HG03139 (cell line): ENCODE data around the gene GJD4.
A peak's percentile ranks its signal among the peaks of the same experiment; 100 is the strongest.

Experiments
- ATAC-seq: cut with Tn5 transposase; IDR thresholded peaks from one replicate; pipeline ENCODE4 v1.9.1; 2021; ENCODE audit not compliant: unreplicated experiment

GJD4 gene

GRCh38 chr10:35605191-35605590 lies at the start of gene GJD4:
Gene GJD4 (plus strand): TSS chr10:35605341. CDS start chr10:35605568, 227 bp downstream.
- ATAC-seq = no peak

- ATAC-seq = no peak
Measured at GRCh38 chr10:35555962-35556930, 48.9 kb upstream of the GJD4 start.

DNA sequence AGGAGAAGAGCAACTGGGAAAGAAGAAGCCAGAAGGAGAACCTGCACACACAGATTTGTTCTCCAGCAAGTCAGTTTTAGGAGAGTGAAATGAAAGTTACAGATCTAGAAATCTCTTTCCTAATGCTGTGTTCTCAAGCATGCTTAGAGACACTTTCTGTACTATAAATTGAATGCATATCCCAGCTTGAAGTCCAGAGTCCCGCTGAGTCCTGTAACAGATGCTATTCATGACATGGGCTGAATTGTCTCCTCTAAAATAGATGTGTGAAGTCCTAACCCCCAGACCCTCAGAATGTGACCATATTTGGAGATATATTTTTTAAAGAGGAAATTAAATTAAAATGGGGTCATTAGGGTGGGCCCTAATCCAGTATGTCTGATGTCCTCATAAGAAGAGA lies 46.9 kb upstream of the GJD4 start:
- no peak for ATAC-seq

DNA sequence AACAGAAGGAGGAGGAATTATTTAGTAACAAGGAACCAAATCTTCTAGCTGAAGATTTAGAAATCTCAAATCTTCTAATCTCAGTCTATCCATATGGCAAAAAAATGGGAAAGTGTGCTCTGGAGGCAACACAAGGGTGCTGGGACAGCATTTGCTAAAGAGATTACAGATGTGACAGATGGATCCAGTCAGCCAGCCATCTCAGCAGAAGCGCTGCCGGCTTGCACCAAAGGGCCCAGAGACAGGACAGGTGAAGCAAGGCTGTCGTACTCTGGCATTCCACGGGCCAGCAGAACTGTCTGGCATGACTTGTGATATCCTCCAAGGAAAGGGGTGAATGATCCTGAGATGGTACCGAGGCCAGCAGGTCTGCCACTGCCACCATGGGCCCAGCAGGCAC lies 45.7 kb upstream of the GJD4 start:
- ATAC-seq = no peak

DNA sequence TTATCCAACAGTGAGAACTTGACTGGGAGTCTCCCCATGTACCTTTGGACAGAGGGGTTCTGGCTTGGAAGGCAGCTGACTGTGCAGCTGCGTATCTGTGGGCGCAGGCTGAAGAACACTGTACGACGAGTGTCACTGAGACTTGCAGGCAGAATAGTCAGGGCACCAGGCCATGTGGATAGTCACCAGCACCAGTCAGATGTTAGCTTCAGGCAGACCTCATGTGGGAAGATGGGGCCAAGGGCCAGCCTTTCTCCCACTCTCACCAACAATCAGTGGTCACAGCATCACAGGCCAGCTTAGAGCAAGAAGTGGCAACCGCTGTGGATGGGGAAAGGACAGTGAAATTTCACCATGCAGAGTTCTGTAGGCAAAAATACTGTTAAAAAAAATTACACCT lies 43.4 kb upstream of the GJD4 start:
- no peak for ATAC-seq

GRCh38 chr10:35562427-35562826 lies 42.7 kb upstream of the GJD4 start:
- ATAC-seq = no peak

GRCh38 chr10:35563261-35563891 lies 41.8 kb upstream of the GJD4 start:
- ATAC-seq = no peak

DNA sequence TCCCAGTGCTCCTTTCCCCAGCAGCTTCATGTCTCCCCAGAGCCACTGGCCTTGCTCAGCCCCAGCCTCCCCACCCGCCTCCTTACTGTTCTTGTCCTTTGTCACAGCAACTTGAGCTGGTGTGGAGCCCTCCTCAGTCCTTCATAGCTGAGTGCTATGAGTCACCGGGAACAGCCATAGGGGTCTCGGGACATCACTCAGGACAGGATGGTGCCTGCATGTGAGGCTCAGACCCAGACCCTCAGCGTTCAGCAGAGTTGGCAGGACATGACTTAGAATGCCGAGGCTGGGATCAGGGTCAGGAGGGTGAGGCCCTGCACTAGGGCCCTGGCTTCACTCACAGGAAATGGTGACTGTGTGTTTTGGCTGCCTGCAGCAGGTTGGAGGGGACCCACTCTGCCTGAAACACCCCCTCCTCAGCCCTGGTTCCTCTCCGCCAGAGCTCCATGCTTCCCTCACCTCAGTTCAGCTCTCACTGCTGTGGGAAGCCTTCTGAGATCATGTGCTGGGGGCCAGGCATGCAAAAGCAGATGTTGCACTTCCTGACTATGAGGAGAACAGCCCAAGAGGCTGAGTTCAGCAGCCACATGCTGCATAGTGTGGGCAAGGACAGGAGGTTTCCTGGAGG lies 40.7 kb upstream of the GJD4 start:
- peak; percentile 72 for ATAC-seq

DNA sequence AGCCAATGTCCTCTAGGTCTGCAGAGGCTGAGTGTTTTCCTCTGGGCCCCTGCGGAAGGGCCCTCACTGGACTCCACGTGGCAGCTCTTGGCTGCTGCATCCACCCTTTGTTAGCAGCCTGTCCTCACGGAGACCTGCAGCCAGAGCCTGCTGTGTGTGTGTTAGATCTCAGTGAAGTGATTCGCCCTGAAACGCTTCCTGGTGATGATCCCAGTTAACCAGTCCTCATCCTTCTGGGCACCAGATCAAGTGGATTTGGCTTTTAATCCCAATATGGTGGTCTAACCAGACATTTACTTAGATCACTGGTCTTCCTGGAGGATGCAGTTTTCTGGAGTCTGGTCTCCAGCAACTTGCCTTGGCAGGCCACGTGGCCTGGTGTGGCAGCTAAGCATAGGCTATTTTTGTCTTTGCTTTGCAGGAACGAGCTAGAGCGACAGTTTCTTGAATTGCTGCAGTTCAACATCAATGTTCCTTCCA lies 39.5 kb upstream of the GJD4 start:
- no peak for ATAC-seq

DNA sequence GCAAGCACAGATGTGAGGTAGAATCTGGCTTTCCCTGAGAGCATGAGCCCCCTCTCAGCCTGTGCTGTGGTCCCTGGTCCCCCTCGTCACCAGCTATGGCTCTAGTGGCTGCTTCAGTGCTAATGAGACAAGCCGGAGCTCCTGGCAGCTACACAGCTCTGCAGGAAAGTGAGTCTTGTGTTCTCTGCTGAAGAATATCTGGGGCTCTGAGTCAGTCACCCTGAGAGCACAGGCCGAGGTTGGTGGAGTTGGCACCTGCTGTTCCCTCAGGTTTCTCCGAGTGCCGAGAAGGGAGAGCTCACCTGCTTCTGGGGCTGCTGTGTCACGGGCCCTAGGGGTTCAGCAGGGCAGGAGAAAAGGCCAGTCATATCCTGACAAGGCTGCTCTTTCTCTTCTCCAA lies 37.2 kb upstream of the GJD4 start:
- no peak for ATAC-seq

GRCh38 chr10:35568483-35569015 lies 36.6 kb upstream of the GJD4 start:
- ATAC-seq = no peak

DNA sequence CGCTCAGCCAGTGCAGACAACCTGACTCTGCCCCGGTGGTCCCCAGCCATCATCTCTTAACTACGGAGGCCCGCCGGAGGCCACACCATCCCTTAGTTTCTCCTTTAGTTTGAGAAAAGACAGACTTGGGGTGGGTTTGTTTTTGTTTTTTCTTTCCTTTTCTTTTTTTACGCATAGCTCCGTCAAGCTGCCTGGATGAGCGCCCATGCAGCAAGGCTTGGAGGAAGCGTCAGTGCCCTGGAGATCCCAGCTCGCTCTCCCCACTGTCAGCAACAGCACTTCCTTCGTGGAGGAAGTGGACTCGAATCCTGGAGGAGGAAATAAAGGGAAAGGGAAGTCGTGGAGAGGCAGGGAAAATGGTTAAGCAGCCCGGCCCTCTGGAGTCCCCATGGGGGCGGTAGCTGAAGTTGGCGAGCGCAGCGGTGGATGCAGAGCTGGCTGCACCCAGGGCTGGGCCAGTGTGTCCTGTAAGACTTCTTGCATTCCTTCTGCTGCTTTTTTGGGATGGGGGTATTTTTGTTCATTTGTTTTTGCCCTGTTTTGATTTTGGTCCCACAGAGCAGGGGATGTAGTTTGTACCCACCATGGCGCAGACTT lies 35.9 kb upstream of the GJD4 start:
- no peak for ATAC-seq

DNA sequence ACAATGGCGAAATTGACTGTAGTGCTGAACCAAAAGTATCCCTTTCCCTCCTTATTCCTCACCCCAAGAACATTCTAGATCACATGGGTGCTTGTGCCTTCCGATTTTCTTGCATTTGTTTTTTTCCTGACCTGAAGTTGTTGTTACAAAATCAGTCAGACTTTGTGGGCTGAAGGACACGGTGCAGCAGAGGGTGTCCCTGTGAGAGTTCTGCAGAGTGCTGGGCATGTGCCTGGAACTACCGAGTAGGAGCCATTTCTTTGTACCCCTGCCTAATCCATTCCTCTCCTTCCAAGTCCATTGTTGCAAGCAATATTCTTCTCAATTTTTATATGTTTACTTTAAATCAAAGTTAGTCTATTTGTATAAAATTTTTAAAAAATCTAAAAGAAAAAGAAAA lies 35.3 kb upstream of the GJD4 start:
- ATAC-seq = no peak

- ATAC-seq = no peak
Measured at GRCh38 chr10:35570397-35570796, 34.7 kb upstream of the GJD4 start.

DNA sequence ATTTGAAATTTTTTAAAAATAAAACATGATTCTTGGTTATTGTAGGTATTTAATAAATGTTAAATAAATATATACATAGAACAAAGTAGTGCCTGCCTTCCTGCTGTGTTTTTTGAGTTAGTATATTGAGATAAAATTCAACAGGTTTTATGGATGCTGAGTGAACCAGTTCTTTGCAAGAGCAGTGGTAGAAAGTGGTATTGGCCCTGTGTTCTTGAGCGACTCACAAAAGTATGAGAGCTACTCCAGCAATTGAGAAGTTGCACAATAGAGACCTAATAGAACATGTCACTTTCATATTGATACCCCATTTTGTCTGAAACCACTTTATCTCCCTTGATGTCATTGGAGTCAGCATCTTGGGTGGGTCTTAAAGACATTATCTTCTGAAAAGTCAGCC lies 32.6 kb upstream of the GJD4 start:
- ATAC-seq = no peak

GRCh38 chr10:35573796-35574195 lies 31.3 kb upstream of the GJD4 start:
- ATAC-seq = no peak

- no peak for ATAC-seq
Measured at GRCh38 chr10:35574924-35575352, 30.2 kb upstream of the GJD4 start.

- no peak for ATAC-seq
Measured at GRCh38 chr10:35575640-35576039, 29.5 kb upstream of the GJD4 start.

DNA sequence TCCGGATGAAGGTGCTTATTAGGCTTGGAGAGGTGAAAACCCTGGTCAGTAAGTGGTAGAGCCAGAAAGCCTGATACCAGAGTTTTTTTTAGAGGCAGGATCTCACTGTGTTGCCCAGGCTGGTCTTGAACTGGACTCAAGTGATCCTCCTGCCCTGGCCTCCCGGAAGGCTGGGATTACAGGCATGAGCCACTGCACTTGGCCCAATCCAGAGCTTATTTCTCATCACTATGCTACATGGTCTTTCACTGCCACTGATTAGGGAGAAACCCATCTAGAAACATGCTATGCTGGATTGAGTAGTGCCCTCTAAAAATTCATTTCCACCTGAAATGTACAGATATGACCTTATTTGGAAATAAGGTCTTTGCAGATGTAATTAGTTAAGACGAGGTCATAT lies 28.4 kb upstream of the GJD4 start:
- no peak for ATAC-seq

DNA sequence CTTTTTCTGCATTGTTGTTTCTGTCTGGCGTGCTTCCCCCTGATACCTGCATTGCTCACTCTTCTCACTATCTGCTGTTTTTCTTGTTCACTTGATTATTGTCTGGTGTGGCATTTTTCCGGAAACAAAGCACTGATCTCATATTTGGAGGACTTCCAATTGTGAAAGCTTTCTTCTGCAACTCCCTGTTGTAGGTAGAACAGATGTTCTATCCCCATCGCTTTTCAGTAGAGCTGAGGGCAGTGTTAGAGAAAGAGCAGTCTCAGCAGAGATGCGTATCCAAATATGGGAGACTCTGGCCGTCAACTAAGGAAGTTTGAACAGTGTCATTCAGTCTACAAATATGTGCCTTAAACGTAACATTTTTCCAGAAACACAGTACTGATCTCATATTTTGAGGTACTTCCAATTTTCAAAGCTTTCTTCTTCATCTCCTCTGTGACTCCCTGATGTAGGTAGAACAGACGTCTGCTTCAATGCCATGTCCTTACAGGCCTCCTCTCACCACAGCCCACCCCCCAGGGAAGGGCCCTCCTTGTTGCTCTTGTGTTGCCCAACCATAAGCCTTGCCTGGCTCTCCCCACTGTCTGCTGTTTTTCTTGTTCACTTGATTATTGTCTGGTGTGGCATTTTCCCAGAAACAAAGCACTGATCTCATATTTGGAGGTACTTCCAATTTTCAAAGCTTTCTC lies 27.1 kb upstream of the GJD4 start:
- no peak for ATAC-seq

DNA sequence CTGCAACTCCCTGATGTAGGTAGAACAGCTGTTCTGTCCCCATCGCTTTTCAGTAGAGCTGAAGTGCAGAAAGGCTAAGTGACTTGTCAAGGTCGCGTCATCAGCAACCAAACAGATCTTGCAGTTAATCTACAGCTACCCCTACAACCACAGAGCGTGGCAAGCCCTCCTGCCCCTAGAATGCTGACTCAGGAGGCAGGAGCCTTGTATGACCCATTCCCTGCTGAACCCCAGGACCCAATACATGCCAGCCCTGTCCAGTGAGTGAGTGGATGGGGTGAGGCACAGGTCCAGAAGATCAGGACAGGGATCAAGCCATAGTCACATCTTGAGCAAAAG lies 26.6 kb upstream of the GJD4 start:
- no peak for ATAC-seq
